IgD-negative memory B cell (primary cell): ENCODE measurements around the gene PCDH19. TPM values are rescaled to one million over a fixed set of nuclear protein-coding genes. Genes with fewer than 3 reads are reported as not detected.

Experiments
- H3K27ac Mint-ChIP-seq, 3 donors: one replicate each; pipeline ENCODE4 v1.8.0; 2020 to 2022; ENCODE audit warnings: mild to moderate bottlenecking in 3 of 3, mixed read lengths in 3 of 3, moderate library complexity in 1 of 3
- H3K27me3 Mint-ChIP-seq: one replicate; pipeline ENCODE4 v1.8.0; 2021; ENCODE audit warnings: mixed read lengths
- H3K36me3 Mint-ChIP-seq: one replicate; pipeline ENCODE4 v1.8.0; 2020; ENCODE audit warnings: mild to moderate bottlenecking, mixed read lengths
- H3K4me1 Mint-ChIP-seq, 3 donors: one replicate each; pipeline ENCODE4 v1.8.0; 2020 to 2022; ENCODE audit warnings: mixed read lengths in 3 of 3, mild to moderate bottlenecking in 1 of 3
- H3K4me3 Mint-ChIP-seq, 4 donors: one replicate each; pipeline ENCODE4 v1.8.0; 2020 to 2022; ENCODE audit warnings: mild to moderate bottlenecking in 4 of 4, mixed read lengths in 4 of 4, moderate library complexity in 3 of 4
- H3K9me3 Mint-ChIP-seq, 3 donors: one replicate each; pipeline ENCODE4 v1.8.0; 2020 to 2021; ENCODE audit warnings: mixed read lengths in 3 of 3, mild to moderate bottlenecking in 1 of 3
- polyA plus RNA-seq: library from polyadenylated mRNA; unstranded; fragments of 300-500 nt; fragmentation: Illumina TruSeq; gene quantifications from one replicate; pipeline ENCODE4 v1.2.3, GENCODE V29; 2021

PCDH19 gene
- polyA plus RNA-seq, 1 donor from 2014 or later = not detected

- Mint-ChIP-seq H3K36me3 (peaks cover 2% of the 10 kb centered on the region), H3K9me3 (peaks cover 0 to 2% (median 0%) of the 10 kb centered on the region in 3 donors), H3K27ac (no peak overlapping the region), H3K4me3 (peak overlapping the region in 3 of 4 donors; percentile 16 to 73 (median 32)), H3K27me3 (peaks cover 39% of the 10 kb centered on the region), H3K4me1 (peaks cover 6 to 9% (median 8%) of the 10 kb centered on the region in 3 donors)
Observed at GRCh38 chrX:100410901-100411801, 1.1 kb upstream of the PCDH19 start.

GRCh38 chrX:100408713-100409609 lies 1.1 kb downstream of the PCDH19 start:
- H3K27ac Mint-ChIP-seq = no peak overlapping the region
- peaks cover 6 to 9% (median 8%) of the 10 kb centered on the region in 3 donors for H3K4me1 Mint-ChIP-seq
- peaks cover 2% of the 10 kb centered on the region for H3K36me3 Mint-ChIP-seq
- H3K9me3 Mint-ChIP-seq = peaks cover 0 to 2% (median 0%) of the 10 kb centered on the region in 3 donors
- H3K4me3 Mint-ChIP-seq = peak overlapping the region in 2 of 4 donors; percentile 27 to 57
- peaks cover 45% of the 10 kb centered on the region for H3K27me3 Mint-ChIP-seq

- Mint-ChIP-seq H3K9me3 (peaks cover 0 to 2% (median 0%) of the 10 kb centered on the region in 3 donors), H3K4me3 (no peak overlapping the region), H3K27ac (no peak overlapping the region), H3K36me3 (peaks cover 2% of the 10 kb centered on the region), H3K4me1 (peaks cover 2 to 8% (median 7%) of the 10 kb centered on the region in 3 donors), H3K27me3 (peaks cover 43% of the 10 kb centered on the region)
Observed at GRCh38 chrX:100407784-100408712, 2.0 kb downstream of the PCDH19 start.

- Mint-ChIP-seq H3K36me3 (peaks cover 2% of the 10 kb centered on the region), H3K4me3 (peak overlapping the region in 1 of 4 donors; percentile 42), H3K4me1 (peaks cover 0 to 3% (median 0%) of the 10 kb centered on the region in 3 donors), H3K27me3 (peaks cover 42% of the 10 kb centered on the region), H3K9me3 (peaks cover 0 to 2% (median 0%) of the 10 kb centered on the region in 3 donors), H3K27ac (peak overlapping the region in 1 of 3 donors; percentile 67)
Observed at GRCh38 chrX:100407147-100407783, 2.8 kb downstream of the PCDH19 start.

- H3K9me3 Mint-ChIP-seq = peaks cover 0 to 2% (median 0%) of the 10 kb centered on the region in 3 donors
- H3K36me3 Mint-ChIP-seq = no peaks in the 10 kb centered on the region
- no peak overlapping the region for H3K4me3 Mint-ChIP-seq
- no peak overlapping the region for H3K27ac Mint-ChIP-seq
- peaks cover 34% of the 10 kb centered on the region for H3K27me3 Mint-ChIP-seq
- H3K4me1 Mint-ChIP-seq = peaks cover 0 to 2% (median 0%) of the 10 kb centered on the region in 3 donors
Observed at GRCh38 chrX:100405424-100405823, 4.6 kb downstream of the PCDH19 start.

GRCh38 chrX:100404851-100405250 lies 5.2 kb downstream of the PCDH19 start:
- Mint-ChIP-seq H3K9me3 (peaks cover 0 to 2% (median 0%) of the 10 kb centered on the region in 3 donors), H3K4me1 (peaks cover 0 to 2% (median 0%) of the 10 kb centered on the region in 3 donors), H3K27ac (no peak overlapping the region), H3K36me3 (no peaks in the 10 kb centered on the region), H3K4me3 (no peak overlapping the region), H3K27me3 (peaks cover 35% of the 10 kb centered on the region)

GRCh38 chrX:100395781-100396180 lies 14.3 kb downstream of the PCDH19 start:
- Mint-ChIP-seq H3K27ac (no peak overlapping the region), H3K9me3 (no peaks in the 10 kb centered on the region), H3K4me1 (no peaks in the 10 kb centered on the region), H3K27me3 (peaks cover 14% of the 10 kb centered on the region), H3K4me3 (no peak overlapping the region), H3K36me3 (no peaks in the 10 kb centered on the region)

GRCh38 chrX:100381619-100382018 lies 28.5 kb downstream of the PCDH19 start:
- no peak overlapping the region for H3K4me3 Mint-ChIP-seq
- no peaks in the 10 kb centered on the region for H3K27me3 Mint-ChIP-seq
- no peaks in the 10 kb centered on the region for H3K36me3 Mint-ChIP-seq
- peaks cover 0 to 1% (median 0%) of the 10 kb centered on the region in 3 donors for H3K4me1 Mint-ChIP-seq
- H3K9me3 Mint-ChIP-seq = no peaks in the 10 kb centered on the region
- no peak overlapping the region for H3K27ac Mint-ChIP-seq

- Mint-ChIP-seq H3K9me3 (no peaks in the 10 kb centered on the region), H3K27ac (peak overlapping the region in 1 of 3 donors; percentile 41), H3K4me1 (peaks cover 0 to 1% (median 0%) of the 10 kb centered on the region in 3 donors), H3K4me3 (no peak overlapping the region), H3K27me3 (no peaks in the 10 kb centered on the region), H3K36me3 (no peaks in the 10 kb centered on the region)
Observed at GRCh38 chrX:100379388-100379986, 30.6 kb downstream of the PCDH19 start.

- Mint-ChIP-seq H3K27me3 (no peaks in the 10 kb centered on the region), H3K4me3 (no peak overlapping the region), H3K9me3 (no peaks in the 10 kb centered on the region), H3K27ac (no peak overlapping the region), H3K36me3 (no peaks in the 10 kb centered on the region), H3K4me1 (peaks cover 0 to 4% (median 1%) of the 10 kb centered on the region in 3 donors)
Observed at GRCh38 chrX:100377826-100378225, 32.2 kb downstream of the PCDH19 start.

GRCh38 chrX:100376576-100376975 lies 33.5 kb downstream of the PCDH19 start:
- Mint-ChIP-seq H3K27ac (no peak overlapping the region), H3K36me3 (no peaks in the 10 kb centered on the region), H3K4me3 (no peak overlapping the region), H3K27me3 (no peaks in the 10 kb centered on the region), H3K4me1 (peaks cover 0 to 4% (median 1%) of the 10 kb centered on the region in 3 donors), H3K9me3 (no peaks in the 10 kb centered on the region)

- H3K9me3 Mint-ChIP-seq = no peaks in the 10 kb centered on the region
- H3K4me3 Mint-ChIP-seq = peak overlapping the region in 1 of 4 donors; percentile 52
- H3K36me3 Mint-ChIP-seq = no peaks in the 10 kb centered on the region
- H3K27ac Mint-ChIP-seq = no peak overlapping the region
- H3K4me1 Mint-ChIP-seq = peaks cover 0 to 4% (median 0%) of the 10 kb centered on the region in 3 donors
- no peaks in the 10 kb centered on the region for H3K27me3 Mint-ChIP-seq
Observed at GRCh38 chrX:100373673-100374072, 36.4 kb downstream of the PCDH19 start.

- Mint-ChIP-seq H3K27me3 (peaks cover 3% of the 10 kb centered on the region), H3K36me3 (no peaks in the 10 kb centered on the region), H3K4me3 (no peak overlapping the region), H3K9me3 (no peaks in the 10 kb centered on the region), H3K27ac (no peak overlapping the region), H3K4me1 (peaks cover 0 to 1% (median 0%) of the 10 kb centered on the region in 3 donors)
Observed at GRCh38 chrX:100368167-100368566, 41.9 kb downstream of the PCDH19 start.
